Chondrocyte (in vitro differentiated cells): ENCODE measurements around the gene NCBP2L. TPM values are rescaled to one million over a fixed set of nuclear protein-coding genes. Genes with fewer than 3 reads are reported as not detected.

Source experiments
- DNase-seq: peaks from one replicate; pipeline ENCODE4 v3.0.0; 2021; ENCODE audit warnings: mixed read lengths, low spot score
- H3K27ac Mint-ChIP-seq: one replicate; pipeline ENCODE4 v1.8.0; 2021; ENCODE audit warnings: mild to moderate bottlenecking, moderate library complexity, mixed read lengths; ENCODE audit not compliant: unreplicated experiment
- H3K27me3 Mint-ChIP-seq: 2 replicates; pipeline ENCODE4 v1.8.0; 2021; ENCODE audit warnings: low read depth, mixed read lengths
- H3K36me3 Mint-ChIP-seq: 2 replicates; pipeline ENCODE4 v1.8.0; 2021; ENCODE audit warnings: low read depth, mixed read lengths
- H3K4me1 Mint-ChIP-seq: 2 replicates; pipeline ENCODE4 v1.8.0; 2021; ENCODE audit warnings: low read depth, mild to moderate bottlenecking, mixed read lengths
- H3K4me3 Mint-ChIP-seq: one replicate; pipeline ENCODE4 v1.8.0; 2021; ENCODE audit warnings: mild to moderate bottlenecking, moderate library complexity, mixed read lengths; ENCODE audit not compliant: unreplicated experiment
- H3K9me3 Mint-ChIP-seq: 2 replicates; pipeline ENCODE4 v1.8.0; 2021; ENCODE audit warnings: low read depth, mixed read lengths
- CTCF ChIP-seq: fragments of 200-600 bp; sonication (generic); IDR thresholded peaks from 2 replicates; pipeline ENCODE4 v1.5.0; 2021; ENCODE audit warnings: antibody characterized with exemption, mild to moderate bottlenecking, moderate library complexity
- total RNA-seq: library from RNA; stranded (reverse); gene quantifications from 3 replicates; pipeline ENCODE4 v1.2.1, GENCODE V29; 2021

The NCBP2L gene
- total RNA-seq, 1 donor from 2014 or later: not detected

- no peaks in the 10 kb centered on the region for H3K27me3 Mint-ChIP-seq
- DNase-seq: no peak
- no peaks in the 10 kb centered on the region for H3K9me3 Mint-ChIP-seq
- H3K27ac Mint-ChIP-seq: peak overlapping the region; percentile 90
- no peak for TF ChIP-seq CTCF
- H3K4me1 Mint-ChIP-seq: peaks cover 73% of the 10 kb centered on the region
- H3K36me3 Mint-ChIP-seq: no peaks in the 10 kb centered on the region
- H3K4me3 Mint-ChIP-seq: no peak overlapping the region
Measured at GRCh38 chrX:107731831-107732502, 45.6 kb upstream of the NCBP2L start.

GRCh38 chrX:107733686-107734085 is 43.8 kb upstream of the NCBP2L start:
- Mint-ChIP-seq H3K27me3 (no peaks in the 10 kb centered on the region), H3K4me3 (no peak overlapping the region), H3K9me3 (no peaks in the 10 kb centered on the region), H3K27ac (no peak overlapping the region), H3K36me3 (no peaks in the 10 kb centered on the region), H3K4me1 (peaks cover 66% of the 10 kb centered on the region)
- TF ChIP-seq CTCF: no peak
- DNase-seq: no peak

GRCh38 chrX:107734646-107735045 is 42.9 kb upstream of the NCBP2L start:
- no peak for TF ChIP-seq CTCF
- no peak for DNase-seq
- no peaks in the 10 kb centered on the region for H3K36me3 Mint-ChIP-seq
- H3K9me3 Mint-ChIP-seq: peaks cover under 1% of the 10 kb centered on the region
- no peak overlapping the region for H3K4me3 Mint-ChIP-seq
- H3K27me3 Mint-ChIP-seq: no peaks in the 10 kb centered on the region
- no peak overlapping the region for H3K27ac Mint-ChIP-seq
- peaks cover 56% of the 10 kb centered on the region for H3K4me1 Mint-ChIP-seq

GRCh38 chrX:107736781-107737531 is 40.6 kb upstream of the NCBP2L start:
- no peak for TF ChIP-seq CTCF
- H3K36me3 Mint-ChIP-seq: peaks cover 2% of the 10 kb centered on the region
- no peaks in the 10 kb centered on the region for H3K27me3 Mint-ChIP-seq
- no peak for DNase-seq
- H3K4me3 Mint-ChIP-seq: no peak overlapping the region
- peak overlapping the region; percentile 17 for H3K27ac Mint-ChIP-seq
- peaks cover 5% of the 10 kb centered on the region for H3K9me3 Mint-ChIP-seq
- H3K4me1 Mint-ChIP-seq: peaks cover 54% of the 10 kb centered on the region

- peaks cover 2% of the 10 kb centered on the region for H3K36me3 Mint-ChIP-seq
Measured at GRCh38 chrX:107738272-107738671, 39.3 kb upstream of the NCBP2L start.

More at GRCh38 chrX:107738272-107738671, 39.3 kb upstream of the NCBP2L start:
- no peak for TF ChIP-seq CTCF
- H3K27ac Mint-ChIP-seq: no peak overlapping the region
- DNase-seq: no peak
- no peaks in the 10 kb centered on the region for H3K27me3 Mint-ChIP-seq
- H3K4me3 Mint-ChIP-seq: no peak overlapping the region
- peaks cover 56% of the 10 kb centered on the region for H3K4me1 Mint-ChIP-seq
- peaks cover 5% of the 10 kb centered on the region for H3K9me3 Mint-ChIP-seq
